IMR-90 (cell line): Measurements from ENCODE around the gene DPPA5. TPM values are rescaled to one million over a fixed set of nuclear protein-coding genes. Genes with fewer than 3 reads are reported as not detected.

Experiments used
- ATAC-seq: fragments of 200-7000 bp; cut with Tn5 transposase; 2 replicates; pipeline ENCODE4 v1.9.1; 2020; ENCODE audit warnings: low read depth, mild to moderate bottlenecking, moderate library complexity
- BruUV-seq: library from RNA; stranded (reverse); fragments of 400-500 nt; replicated peaks from 2 replicates; lab custom pipeline; 2021; lab: Mats Ljungman, UMichigan
- CTCF ChIA-PET: fragments of 300-600 bp; formaldehyde crosslinking; extraction: SDS; loops from one replicate; lab custom pipeline; 2021; ENCODE audit warnings: antibody characterized with exemption; lab: Yijun Ruan, JAX
- POLR2A ChIA-PET: fragments of 300-600 bp; sonication (Branson Sonifier 250); formaldehyde crosslinking; loops from one replicate; lab custom pipeline; 2022; ENCODE audit warnings: antibody characterized with exemption; ENCODE audit not compliant: unreplicated experiment; lab: Charles Lee
- DNase-seq: peaks from one replicate; pipeline ENCODE4 v3.0.0; 2013
- H2AFZ ChIP-seq: replicated peaks from 2 replicates; pipeline ENCODE3; 2013; ENCODE audit warnings: low read length, mild to moderate bottlenecking; ENCODE audit not compliant: poor library complexity
- H2AK5ac ChIP-seq: 2 replicates; pipeline ENCODE4 v1.6.1; 2013; ENCODE audit warnings: low read depth, low read length, inconsistent platforms
- H2AK9ac ChIP-seq: replicated peaks from 2 replicates; pipeline ENCODE3; 2013; ENCODE audit warnings: mild to moderate bottlenecking, low read depth, low read length, moderate library complexity; ENCODE audit not compliant: poor library complexity
- H2BK120ac ChIP-seq: 2 replicates; pipeline ENCODE4 v1.6.1; 2013; ENCODE audit warnings: low read depth, low read length, inconsistent platforms
- H2BK15ac ChIP-seq: 3 replicates; pipeline ENCODE4 v1.6.1; 2013; ENCODE audit warnings: low read depth, low read length, inconsistent platforms
- H2BK20ac ChIP-seq: 2 replicates; pipeline ENCODE4 v1.6.1; 2013; ENCODE audit warnings: low read depth, mild to moderate bottlenecking, inconsistent platforms, low read length, moderate library complexity
- H2BK5ac ChIP-seq: 2 replicates; pipeline ENCODE4 v1.6.1; 2013; ENCODE audit warnings: mild to moderate bottlenecking, low read depth, low read length, inconsistent platforms; ENCODE audit not compliant: poor library complexity, severe bottlenecking
- H3K14ac ChIP-seq: replicated peaks from 2 replicates; pipeline ENCODE4 v1.6.1; 2013; ENCODE audit warnings: low read depth, low read length, inconsistent platforms
- H3K18ac ChIP-seq: 2 replicates; pipeline ENCODE4 v1.6.1; 2013; ENCODE audit warnings: low read depth, low read length, control low read depth
- H3K23ac ChIP-seq: 2 replicates; pipeline ENCODE4 v1.6.1; 2013; ENCODE audit warnings: low read depth, low read length, inconsistent platforms
- H3K27ac ChIP-seq: 2 replicates; pipeline ENCODE4 v1.5.1; 2013; ENCODE audit warnings: mild to moderate bottlenecking, control low read depth, low read length; ENCODE audit not compliant: insufficient read depth
- H3K27me3 ChIP-seq: 2 replicates; pipeline ENCODE4 v1.6.1; 2013; ENCODE audit warnings: low read length; ENCODE audit not compliant: control insufficient read depth, insufficient read depth
- H3K36me3 ChIP-seq: 2 replicates; pipeline ENCODE4 v1.6.1; 2013; ENCODE audit warnings: low read length, mixed read lengths; ENCODE audit not compliant: control insufficient read depth, insufficient read depth
- H3K4ac ChIP-seq: 2 replicates; pipeline ENCODE4 v1.6.1; 2013; ENCODE audit warnings: low read depth, low read length, inconsistent platforms
- H3K4me1 ChIP-seq: 2 replicates; pipeline ENCODE4 v1.6.1; 2013; ENCODE audit warnings: low read length, mixed read lengths; ENCODE audit not compliant: control insufficient read depth, insufficient read depth
- H3K4me2 ChIP-seq: 2 replicates; pipeline ENCODE4 v1.6.1; 2013; ENCODE audit warnings: low read depth, mild to moderate bottlenecking, control low read depth, low read length, moderate library complexity
- H3K4me3 ChIP-seq: 2 replicates; pipeline ENCODE4 v1.5.1; 2013; ENCODE audit warnings: low read depth, mild to moderate bottlenecking, control low read depth, low read length, moderate library complexity; ENCODE audit not compliant: insufficient read depth
- H3K56ac ChIP-seq: 2 replicates; pipeline ENCODE4 v1.6.1; 2013; ENCODE audit warnings: low read length, inconsistent platforms; ENCODE audit not compliant: insufficient read depth; ENCODE audit errors: extremely low read depth
- H3K79me1 ChIP-seq, 2 experiments: 2 replicates each; pipeline ENCODE4 v1.6.1; 2013; ENCODE audit warnings: low read length in 2 of 2, inconsistent platforms in 1 of 2, low read depth in 1 of 2
- H3K9ac ChIP-seq: 2 replicates; pipeline ENCODE4 v1.6.1; 2013; ENCODE audit warnings: low read depth, low read length, control low read depth
- H3K9me1 ChIP-seq: 2 replicates; pipeline ENCODE4 v1.6.1; 2013; ENCODE audit warnings: low read length, inconsistent platforms; ENCODE audit not compliant: insufficient read depth
- H3K9me3 ChIP-seq: 2 replicates; pipeline ENCODE4 v1.6.1; 2013; ENCODE audit warnings: low read length; ENCODE audit not compliant: control insufficient read depth, insufficient read depth
- H4K20me1 ChIP-seq: 2 replicates; pipeline ENCODE4 v1.6.1; 2013; ENCODE audit warnings: low read length, inconsistent platforms; ENCODE audit not compliant: insufficient read depth
- H4K5ac ChIP-seq: 2 replicates; pipeline ENCODE4 v1.6.1; 2013; ENCODE audit warnings: mild to moderate bottlenecking, low read depth, low read length, control low read depth
- H4K8ac ChIP-seq, 2 experiments: 2 replicates each; pipeline ENCODE4 v1.6.1; 2013; ENCODE audit warnings: low read depth in 2 of 2, low read length in 2 of 2, control low read depth in 1 of 2, inconsistent platforms in 1 of 2
- H4K91ac ChIP-seq: 2 replicates; pipeline ENCODE4 v1.6.1; 2013; ENCODE audit warnings: low read depth, low read length, inconsistent platforms; ENCODE audit not compliant: insufficient read depth
- CHD1 ChIP-seq: IDR thresholded peaks from 2 replicates; pipeline ENCODE4 v1.6.1; 2012; ENCODE audit warnings: low read depth, low read length, improper control_type of control experiment
- FOS ChIP-seq: fragments of 150-350 bp; IDR thresholded peaks from 2 replicates; pipeline ENCODE4 v1.6.1; 2016; ENCODE audit warnings: low read depth, low read length
- MAFK ChIP-seq: IDR thresholded peaks from 2 replicates; pipeline ENCODE4 v1.6.1; 2012; ENCODE audit warnings: low read depth, low read length, improper control_type of control experiment
- MAZ ChIP-seq: IDR thresholded peaks from 2 replicates; pipeline ENCODE4 v1.6.1; 2012; ENCODE audit warnings: low read depth, mild to moderate bottlenecking, low read length, improper control_type of control experiment, moderate library complexity, borderline replicate concordance
- MXI1 ChIP-seq: IDR thresholded peaks from 2 replicates; pipeline ENCODE4 v1.6.1; 2012; ENCODE audit warnings: low read depth, mild to moderate bottlenecking, low read length, moderate library complexity, borderline replicate concordance
- RAD21 ChIP-seq: IDR thresholded peaks from 2 replicates; pipeline ENCODE4 v1.6.1; 2012; ENCODE audit warnings: low read length, improper control_type of control experiment
- SMC3 ChIP-seq: fragments of 150-350 bp; IDR thresholded peaks from 2 replicates; pipeline ENCODE4 v1.6.1; 2016; ENCODE audit warnings: low read depth, mild to moderate bottlenecking, antibody characterized with exemption, low read length, moderate library complexity
- WGBS, 2 experiments: methylation state at CpG; one replicate each; pipeline versions ENCODE4 v1.1.5 to v1.1.7; 2013; ENCODE audit warnings: missing lambda C conversion rate in 2 of 2; ENCODE audit not compliant: insufficient read length in 1 of 2; ENCODE audit errors: extremely low coverage in 2 of 2; 5-methylcytosine and 5-hydroxymethylcytosine counted together
- dilution Hi-C: fragments of 300-500 bp; cut with HindIII; formaldehyde crosslinking; loops from one replicate; pipeline ENCODE4 v1.14.3; 2018; ENCODE audit warnings: low sequenced_read_pairs; ENCODE audit not compliant: unreplicated experiment
- in situ Hi-C: fragments of 300-500 bp; cut with MboI; formaldehyde crosslinking; loops from 3 replicates; pipeline ENCODE4 v1.14.3; 2019; ENCODE audit warnings: low sequenced_read_pairs, inconsistent platforms, mixed read lengths
- intact Hi-C: fragments of 100-400 bp; cut with micrococcal nuclease; formaldehyde crosslinking; loops from 2 replicates; pipeline ENCODE4 v1.10.0; 2022
- polyA plus RNA-seq, 3 experiments: library from polyadenylated mRNA; depleted of rRNA; stranded (reverse); fragments of >200 nt; gene quantifications; 2 replicates each; pipeline ENCODE4 v1.2.3, GENCODE V29; 2012; ENCODE audit warnings: low replicate concordance in 1 of 3
- total RNA-seq: library from RNA; depleted of rRNA; stranded (reverse); fragments of >200 nt; gene quantifications from 2 replicates; pipeline ENCODE4 v1.2.3, GENCODE V29; 2012

The DPPA5 gene
- total and polyA plus RNA-seq, 2 of the 4 experiments (the other 2 are of a cell fraction), result not detected

GRCh38 chr6:73375216-73375615 lies 21.1 kb upstream of the DPPA5 start:
- Histone ChIP-seq H2AK9ac (no peak overlapping the region), H3K4ac (no peak overlapping the region), H4K20me1 (no peaks in the 10 kb centered on the region), H3K27me3 (no peaks in the 10 kb centered on the region), H2BK5ac (no peak overlapping the region), H2AK5ac (no peak overlapping the region), H3K56ac (no peak overlapping the region), H2BK20ac (no peak overlapping the region), H3K4me1 (no peaks in the 10 kb centered on the region), H2BK120ac (no peak overlapping the region), H4K91ac (no peak overlapping the region), H3K23ac (no peak overlapping the region), H3K27ac (no peak overlapping the region), H3K36me3 (no peaks in the 10 kb centered on the region), H3K9ac (no peak overlapping the region), H3K9me3 (peaks cover 10% of the 10 kb centered on the region), H3K14ac (no peak overlapping the region), H3K18ac (no peak overlapping the region), H2AFZ (no peak overlapping the region), H2BK15ac (no peak overlapping the region), H3K4me3 (no peak overlapping the region), H3K79me1 (no peaks in the 10 kb centered on the region), H4K5ac (no peak overlapping the region), H3K9me1 (no peaks in the 10 kb centered on the region), H3K4me2 (no peak overlapping the region), H4K8ac (no peak overlapping the region)
- in situ Hi-C loops (no loop called here), dilution Hi-C loops (no loop called here), intact Hi-C loops (no loop called here)
- no peak for TF ChIP-seq FOS
- no peak for TF ChIP-seq SMC3
- no peak for TF ChIP-seq MAFK
- no peak for TF ChIP-seq MAZ
- no peak for TF ChIP-seq RAD21
- no peak for TF ChIP-seq CHD1
- no peak for TF ChIP-seq MXI1
- WGBS, 2 experiments, result no CpG with 5 or more reads among the region's 1 CpG
- ATAC-seq, result no peak
- POLR2A ChIA-PET, result no interaction called here
- DNase-seq, result no peak
- CTCF ChIA-PET, result interaction anchor here (0.6 to 1.0 kb wide), 2 partner anchors 9 to 14 kb away, joined by 4 to 5 read pairs; no protein-coding TSS in a partner anchor
- no TSS peak for BruUV-seq
